Aorta (tissue), 5 donors: ENCODE data around the gene TSHR. TPM values are rescaled to one million over a fixed set of nuclear protein-coding genes. Genes with fewer than 3 reads are reported as not detected.

Experiments
- ATAC-seq: fragments of 200-7000 bp; cut with Tn5 transposase; one replicate; pipeline ENCODE4 v1.9.1; 2022; ENCODE audit warnings: moderate library complexity; ENCODE audit not compliant: low FRiP score
- DNase-seq, 2 donors: peaks; one replicate each; pipeline ENCODE4 v3.0.0-alpha.2; 2020
- H3K27ac ChIP-seq, 2 donors: one replicate each; pipeline ENCODE4 v1.5.1; 2013; ENCODE audit warnings: low read length in 2 of 2, mild to moderate bottlenecking in 2 of 2, moderate library complexity in 2 of 2, control low read depth in 1 of 2, inconsistent platforms in 1 of 2, low read depth in 1 of 2
- H3K27me3 ChIP-seq, 2 donors: one replicate each; pipeline ENCODE4 v1.6.1; 2013; ENCODE audit warnings: control low read depth in 1 of 2, low read length in 1 of 2, mild to moderate bottlenecking in 1 of 2, moderate library complexity in 1 of 2; ENCODE audit not compliant: insufficient read depth in 2 of 2, control insufficient read depth in 1 of 2
- H3K36me3 ChIP-seq, 2 donors: one replicate each; pipeline ENCODE4 v1.6.1; 2013; ENCODE audit warnings: control low read depth in 1 of 2, low read length in 1 of 2, mild to moderate bottlenecking in 1 of 2; ENCODE audit not compliant: insufficient read depth in 2 of 2, control insufficient read depth in 1 of 2
- H3K4me1 ChIP-seq, 2 donors: one replicate each; pipeline ENCODE4 v1.6.1; 2013; ENCODE audit warnings: low read length in 2 of 2, control low read depth in 1 of 2, mild to moderate bottlenecking in 1 of 2, moderate library complexity in 1 of 2; ENCODE audit not compliant: insufficient read depth in 2 of 2, control insufficient read depth in 1 of 2
- H3K4me3 ChIP-seq, 2 donors: one replicate each; pipeline ENCODE4 v1.5.1; 2013; ENCODE audit warnings: low read length in 2 of 2, control low read depth in 1 of 2, mild to moderate bottlenecking in 1 of 2
- H3K9me3 ChIP-seq: one replicate; pipeline ENCODE4 v1.6.1; 2013; ENCODE audit warnings: mild to moderate bottlenecking, low read length; ENCODE audit not compliant: control insufficient read depth
- WGBS, 2 donors: extraction: QIAGEN DNeasy Blood & Tissue Kit; methylation state at CpG; one replicate each; pipeline ENCODE4 v1.1.7; 2013; 5-methylcytosine and 5-hydroxymethylcytosine counted together
- intact Hi-C, 2 donors: fragments of 100-400 bp; cut with DNase I; formaldehyde crosslinking; loops; one replicate each; pipeline versions ENCODE4 v1.14.2 to v1.15.0; 2022
- polyA plus RNA-seq, 2 donors: library from polyadenylated mRNA; stranded (reverse); fragments of 200-250 nt; gene quantifications; one replicate each; pipeline ENCODE4 v1.2.3, GENCODE V29; 2013
- total RNA-seq, 2 donors: library from RNA; stranded (reverse); fragmentation: NEBNext Ultra II Directional; extraction: Animal tissue kit (Norgen Biotek cat#: 25700); gene quantifications; one replicate each; pipeline ENCODE4 v1.2.1, GENCODE V29; 2021
- donor health status: healthy with polysubstance abuse.
- donor health status: Bipolar disorder and iron deficiency.
- donor health status: DM: no; HTN: no; CAD: no.
- donor health status: DM: no; HTN: no; CAD: no.
- donor health status: DM: yes; HTN: yes; CAD: no.

Gene TSHR
- total and polyA plus RNA-seq, 4 donors = 0.13 to 0.30 (median 0.29) TPM; not detected in 1

- no peaks in the 10 kb centered on the region for H3K9me3 ChIP-seq
- no peaks in the 10 kb centered on the region for H3K36me3 ChIP-seq
- no peak overlapping the region for H3K4me3 ChIP-seq
- intact Hi-C loops = no loop called here
- H3K27me3 ChIP-seq = no peaks in the 10 kb centered on the region
- DNase-seq (no peak), ATAC-seq (no peak)
- H3K27ac ChIP-seq = no peak overlapping the region
- no peaks in the 10 kb centered on the region for H3K4me1 ChIP-seq
- WGBS, 2 donors = 88 to 92% methylated on average over 8 of the region's 8 CpGs
Observed at GRCh38 chr14:80927083-80927989, 28.1 kb upstream of the TSHR start.

- Histone ChIP-seq H3K27me3 (no peaks in the 10 kb centered on the region), H3K4me1 (no peaks in the 10 kb centered on the region), H3K9me3 (no peaks in the 10 kb centered on the region), H3K27ac (no peak overlapping the region), H3K4me3 (no peak overlapping the region), H3K36me3 (no peaks in the 10 kb centered on the region)
- no peak for ATAC-seq
- 94 to 96% methylated on average over 5 of the region's 5 CpGs for WGBS, 2 donors
- DNase-seq = no peak
- intact Hi-C loops = no loop called here
Observed at GRCh38 chr14:80930095-80930494, 25.3 kb upstream of the TSHR start.

- DNase-seq (no peak), ATAC-seq (no peak)
- Histone ChIP-seq H3K27ac (no peak overlapping the region), H3K36me3 (no peaks in the 10 kb centered on the region), H3K4me3 (no peak overlapping the region), H3K9me3 (no peaks in the 10 kb centered on the region), H3K27me3 (no peaks in the 10 kb centered on the region), H3K4me1 (no peaks in the 10 kb centered on the region)
- intact Hi-C loops = no loop called here
- WGBS, 2 donors = 78 to 82% methylated on average over 8 of the region's 8 CpGs
Observed at GRCh38 chr14:80930836-80931389, 24.5 kb upstream of the TSHR start.

GRCh38 chr14:80933282-80933681 is 22.1 kb upstream of the TSHR start:
- ATAC-seq = no peak
- intact Hi-C loops = no loop called here

GRCh38 chr14:80933686-80934085 is 21.7 kb upstream of the TSHR start:
- Histone ChIP-seq H3K4me3 (no peak overlapping the region), H3K36me3 (no peaks in the 10 kb centered on the region), H3K27me3 (no peaks in the 10 kb centered on the region), H3K9me3 (no peaks in the 10 kb centered on the region), H3K4me1 (no peaks in the 10 kb centered on the region), H3K27ac (no peak overlapping the region)
- DNase-seq = no peak
- no peak for ATAC-seq
- WGBS, 2 donors = 82% methylated on average over 4 of the region's 4 CpGs
- intact Hi-C loops = no loop called here

More at GRCh38 chr14:80933282-80933681, 22.1 kb upstream of the TSHR start:
- H3K27ac ChIP-seq = no peak overlapping the region
- H3K27me3 ChIP-seq = no peaks in the 10 kb centered on the region
- no peaks in the 10 kb centered on the region for H3K9me3 ChIP-seq
- H3K4me1 ChIP-seq = no peaks in the 10 kb centered on the region
- no peaks in the 10 kb centered on the region for H3K36me3 ChIP-seq
- no peak overlapping the region for H3K4me3 ChIP-seq
- DNase-seq = no peak

- 72 to 90% methylated on average over 1 of the region's 1 CpG for WGBS, 2 donors
- no peak for DNase-seq
- Histone ChIP-seq H3K4me1 (no peaks in the 10 kb centered on the region), H3K27ac (no peak overlapping the region), H3K27me3 (peaks cover 0 to 1% of the 10 kb centered on the region in 2 donors), H3K36me3 (no peaks in the 10 kb centered on the region), H3K4me3 (no peak overlapping the region), H3K9me3 (no peaks in the 10 kb centered on the region)
- intact Hi-C loops = loop anchor here in 1 of 2 donors (5.0 kb wide), 1 partner anchor 232 kb away; no protein-coding TSS in a partner anchor
- ATAC-seq = no peak
Observed at GRCh38 chr14:80940146-80940545, 15.3 kb upstream of the TSHR start.

- ATAC-seq (peak; percentile 100), DNase-seq (peak; percentile 97 to 98)
- 2% methylated on average over 40 of the region's 40 CpGs for WGBS, 2 donors
- Histone ChIP-seq H3K27me3 (peaks cover 0 to 1% of the 10 kb centered on the region in 2 donors), H3K4me1 (no peaks in the 10 kb centered on the region), H3K36me3 (no peaks in the 10 kb centered on the region), H3K27ac (peak within 1 kb of the TSS in 1 of 2 donors; percentile 7), H3K9me3 (no peaks in the 10 kb centered on the region), H3K4me3 (peak within 1 kb of the TSS; percentile 19 to 70)
- intact Hi-C loops = loop anchor here in 1 of 2 donors (5.0 kb wide), 1 partner anchor 231 kb away; no protein-coding TSS in a partner anchor
Observed at GRCh38 chr14:80941241-80942185, 13.9 kb upstream of the TSHR start, which contains the start of gene CEP128. TSS of gene CEP128 (minus strand) at chr14:80941738.

GRCh38 chr14:80942191-80942600 is 13.2 kb upstream of the TSHR start:
- Histone ChIP-seq H3K4me3 (peak overlapping the region in 1 of 2 donors; percentile 39), H3K27me3 (peaks cover 0 to 1% of the 10 kb centered on the region in 2 donors), H3K4me1 (no peaks in the 10 kb centered on the region), H3K27ac (no peak overlapping the region), H3K36me3 (no peaks in the 10 kb centered on the region), H3K9me3 (no peaks in the 10 kb centered on the region)
- peak; percentile 11 for ATAC-seq
- WGBS, 2 donors = 36 to 46% methylated on average over 5 of the region's 5 CpGs
- no peak for DNase-seq
- intact Hi-C loops = loop anchor here in 1 of 2 donors (5.0 kb wide), 1 partner anchor 230 kb away; no protein-coding TSS in a partner anchor
